ENCODE data around the gene UNC5A. TPM values are rescaled to one million over a fixed set of nuclear protein-coding genes. Genes with fewer than 3 reads are reported as not detected.

The UNC5A gene
- total RNA-seq, 2 experiments from 2014 or later: not detected

DNA sequence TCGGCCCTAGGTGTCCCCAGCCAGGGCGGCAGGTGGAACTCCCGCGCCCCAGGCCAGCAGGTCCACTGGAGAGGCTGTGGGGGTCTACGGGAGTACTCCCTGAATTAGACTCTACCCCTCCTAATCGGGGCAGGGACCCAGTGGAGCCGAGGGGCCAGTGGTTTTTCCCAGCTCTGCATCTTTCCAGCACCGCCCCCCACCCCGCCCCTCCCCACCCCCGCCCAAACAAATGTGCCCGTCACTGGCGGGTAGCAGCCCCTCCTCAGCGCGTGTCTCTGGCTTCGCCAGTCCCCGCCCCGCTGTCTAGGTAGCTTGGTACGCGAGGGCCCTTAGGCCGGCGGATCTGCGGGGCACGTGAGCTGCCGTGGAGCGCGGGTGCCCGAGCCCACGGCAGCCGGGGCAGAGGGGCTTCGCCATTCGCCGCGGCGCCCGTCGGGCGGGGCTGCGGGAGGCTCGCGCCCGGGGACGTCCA lies 7.0 kb downstream of the UNC5A start:
- Mint-ChIP-seq H3K9me3 (ENCODE audit: low read depth) (no peaks in the 10 kb centered on the region), H3K4me3 (no peak overlapping the region), H3K27ac (no peak overlapping the region), H3K36me3 (ENCODE audit: low read depth) (no peaks in the 10 kb centered on the region), H3K27me3 (peaks cover 57% of the 10 kb centered on the region), H3K4me1 (peaks cover 5% of the 10 kb centered on the region)
- ChIA-PET POLR2A (no interaction called here), CTCF (no interaction called here)
- intact Hi-C loops (cut with DNase I, micrococcal nuclease): no loop called here
- DNase-seq: peak; percentile 19
- peak; percentile 5 for ATAC-seq

DNA sequence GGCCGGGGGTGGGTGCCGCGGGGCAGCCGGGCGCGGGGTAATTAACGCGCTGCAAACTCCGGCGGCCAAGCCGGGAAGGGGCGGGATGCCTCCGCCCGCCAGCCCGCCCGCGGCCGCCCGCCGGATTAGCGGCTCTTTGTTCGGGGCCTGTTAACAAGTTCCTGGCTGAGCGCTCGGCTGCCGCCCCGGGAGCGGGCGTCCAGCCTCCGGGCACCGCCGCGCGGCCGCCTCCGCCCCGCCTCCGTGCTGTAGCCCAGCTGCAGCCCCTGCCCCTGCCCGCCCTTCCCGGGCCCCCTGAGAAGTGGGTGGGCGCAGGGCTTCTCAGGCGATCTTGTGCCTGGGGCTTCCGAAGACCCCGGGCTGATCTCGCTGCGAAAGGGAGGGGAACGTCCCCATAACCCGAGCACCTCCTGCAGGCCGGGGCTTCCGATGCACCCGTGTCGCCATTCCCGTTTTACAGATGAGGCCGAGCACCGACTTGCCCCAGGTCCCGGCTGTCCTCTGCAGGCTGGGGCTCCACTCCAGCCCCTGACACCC lies 7.5 kb downstream of the UNC5A start:
- peaks cover 5% of the 10 kb centered on the region for H3K4me1 Mint-ChIP-seq
- H3K4me3 Mint-ChIP-seq: no peak overlapping the region
- ChIA-PET POLR2A (no interaction called here), CTCF (interaction anchor here (0.8 kb wide), 1 partner anchor 152 kb away, joined by 3 read pairs; no protein-coding TSS in a partner anchor)
- H3K27ac Mint-ChIP-seq: no peak overlapping the region
- DNase-seq (peak; percentile 53), ATAC-seq (peak; percentile 54)
- intact Hi-C loops (cut with DNase I, micrococcal nuclease): no loop called here
- H3K36me3 Mint-ChIP-seq (ENCODE audit: low read depth): no peaks in the 10 kb centered on the region
- peaks cover 60% of the 10 kb centered on the region for H3K27me3 Mint-ChIP-seq
- no peaks in the 10 kb centered on the region for H3K9me3 Mint-ChIP-seq (ENCODE audit: low read depth)

DNA sequence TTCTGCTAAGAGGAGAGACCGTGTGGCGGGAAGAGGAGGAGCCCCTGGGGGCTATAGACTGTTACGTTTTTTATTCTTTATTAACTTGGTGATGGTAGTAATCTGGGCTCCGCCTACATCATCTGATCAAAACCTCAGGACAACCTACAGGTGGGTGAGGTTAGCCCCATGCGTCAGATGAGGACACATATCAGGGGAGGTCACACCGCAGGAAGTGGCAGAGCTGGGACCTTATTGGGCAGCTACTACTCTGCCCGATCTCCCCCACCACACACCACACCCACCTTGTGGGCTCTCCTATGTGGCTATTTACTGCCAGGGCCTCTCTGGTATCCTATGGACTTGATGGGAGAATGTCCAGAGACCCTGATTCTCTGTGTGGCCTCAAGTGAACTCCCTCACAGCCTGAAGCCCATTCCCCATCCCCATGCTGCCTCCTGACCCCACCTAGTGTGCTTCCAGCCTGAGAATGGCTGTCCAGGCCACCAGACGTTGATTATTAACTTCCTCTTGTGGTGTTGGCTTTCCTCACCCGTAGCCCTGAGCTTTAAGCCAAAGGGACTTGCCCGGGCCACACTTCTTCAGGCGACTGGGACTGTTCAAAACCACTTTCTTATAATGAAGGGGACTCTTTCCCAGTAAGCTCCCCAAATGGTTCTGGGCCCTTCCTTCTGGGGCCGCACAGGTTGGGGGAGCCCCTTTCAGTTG lies 8.2 kb downstream of the UNC5A start:
- CTCF ChIA-PET: interaction anchor here (0.7 to 1.0 kb wide), 4 partner anchors 52 to 158 kb away, joined by 3 to 6 read pairs (median 3); no protein-coding TSS in a partner anchor
- POLR2A ChIA-PET: no interaction called here
- DNase-seq: peak; percentile 31

DNA sequence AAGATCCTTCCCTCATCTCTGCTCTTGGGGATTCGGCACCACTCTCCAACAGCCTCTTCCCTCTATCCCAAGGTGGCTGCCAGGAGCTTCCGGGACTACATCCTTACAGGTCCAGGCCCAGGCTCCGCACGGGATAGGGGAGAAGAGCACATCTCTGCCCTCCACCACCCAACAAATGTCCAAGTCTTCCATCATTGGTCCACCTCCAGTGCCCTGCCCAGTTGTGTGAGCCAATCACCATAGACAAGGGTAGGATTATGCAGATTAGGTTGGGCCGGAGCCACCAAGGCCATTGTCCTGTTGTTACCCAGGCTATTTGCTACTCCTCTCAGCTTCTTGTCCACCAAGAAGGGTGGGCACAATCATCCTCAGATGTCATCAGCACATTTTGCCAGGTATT lies 9.1 kb downstream of the UNC5A start:
- POLR2A ChIA-PET: no interaction called here
- intact Hi-C loops (cut with DNase I, micrococcal nuclease): no loop called here
- no peak for DNase-seq
- H3K27ac Mint-ChIP-seq: no peak overlapping the region
- no peak for ATAC-seq
- H3K27me3 Mint-ChIP-seq: peaks cover 53% of the 10 kb centered on the region
- peaks cover 5% of the 10 kb centered on the region for H3K4me1 Mint-ChIP-seq
- CTCF ChIA-PET: interaction anchor here (1.0 kb wide), 1 partner anchor 103 kb away, joined by 3 read pairs; no protein-coding TSS in a partner anchor
- H3K9me3 Mint-ChIP-seq (ENCODE audit: low read depth): no peaks in the 10 kb centered on the region
- H3K36me3 Mint-ChIP-seq (ENCODE audit: low read depth): no peaks in the 10 kb centered on the region
- H3K4me3 Mint-ChIP-seq: no peak overlapping the region

More for the DNA sequence above, 8.2 kb downstream of the UNC5A start:
- Mint-ChIP-seq H3K4me3 (no peak overlapping the region), H3K9me3 (ENCODE audit: low read depth) (no peaks in the 10 kb centered on the region), H3K4me1 (peaks cover 5% of the 10 kb centered on the region), H3K27me3 (peaks cover 55% of the 10 kb centered on the region), H3K36me3 (ENCODE audit: low read depth) (no peaks in the 10 kb centered on the region), H3K27ac (no peak overlapping the region)
- intact Hi-C loops (cut with DNase I, micrococcal nuclease): no loop called here
- ATAC-seq: peak; percentile 59

DNA sequence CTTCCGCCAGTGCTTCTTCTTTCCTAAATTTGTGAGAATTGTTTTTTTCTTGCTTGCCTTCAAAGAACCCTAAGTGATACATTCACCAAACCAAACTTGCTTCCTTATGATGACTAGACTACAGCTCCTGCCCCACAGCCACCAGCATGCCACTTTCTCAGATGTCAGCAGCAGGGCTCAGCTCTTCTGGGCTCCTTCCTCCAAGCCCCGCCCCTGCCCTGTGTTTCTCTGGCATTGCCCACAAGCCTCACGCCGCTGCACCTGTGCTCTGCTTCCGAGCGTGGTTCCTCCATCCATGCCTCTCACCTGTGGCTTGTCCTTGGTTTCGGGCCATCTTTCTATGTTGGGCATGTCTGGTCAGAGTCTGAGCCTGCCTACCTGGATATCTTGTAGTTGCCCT lies 10.6 kb downstream of the UNC5A start:
- ATAC-seq: no peak
- no peak for DNase-seq
- no peaks in the 10 kb centered on the region for H3K36me3 Mint-ChIP-seq (ENCODE audit: low read depth)
- intact Hi-C loops (cut with DNase I, micrococcal nuclease): no loop called here
- ChIA-PET POLR2A (no interaction called here), CTCF (interaction anchor here (0.9 kb wide), 1 partner anchor 15 kb away, joined by 3 read pairs; no protein-coding TSS in a partner anchor)
- no peak overlapping the region for H3K27ac Mint-ChIP-seq
- H3K27me3 Mint-ChIP-seq: peaks cover 44% of the 10 kb centered on the region
- H3K4me3 Mint-ChIP-seq: no peak overlapping the region
- H3K9me3 Mint-ChIP-seq (ENCODE audit: low read depth): no peaks in the 10 kb centered on the region
- H3K4me1 Mint-ChIP-seq: peaks cover 5% of the 10 kb centered on the region

DNA sequence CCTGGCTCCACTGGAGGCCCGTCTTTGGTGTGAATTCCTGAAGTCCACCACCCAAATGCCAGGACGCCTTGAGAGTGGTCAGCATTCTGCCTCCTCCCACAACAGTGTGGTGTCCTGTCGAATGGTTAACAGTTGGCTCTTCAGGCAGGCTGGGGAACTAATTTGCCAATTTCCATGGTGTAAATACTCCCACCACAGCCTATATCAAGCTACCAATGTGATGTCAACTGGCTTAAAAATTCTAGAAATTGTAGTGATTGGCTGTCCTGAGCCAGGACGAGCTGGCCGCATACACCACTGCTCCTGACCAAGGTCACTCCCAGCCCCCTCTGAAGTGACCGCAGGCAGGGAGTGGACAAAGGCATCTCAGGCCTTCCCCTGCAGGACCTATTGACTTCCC lies 11.1 kb downstream of the UNC5A start:
- no peak overlapping the region for H3K4me3 Mint-ChIP-seq
- no peaks in the 10 kb centered on the region for H3K9me3 Mint-ChIP-seq (ENCODE audit: low read depth)
- H3K4me1 Mint-ChIP-seq: peaks cover 5% of the 10 kb centered on the region
- no peak for DNase-seq
- H3K27ac Mint-ChIP-seq: no peak overlapping the region
- CTCF ChIA-PET: interaction anchor here (1.2 kb wide), 1 partner anchor 161 kb away, joined by 4 read pairs; no protein-coding TSS in a partner anchor
- ATAC-seq: no peak
- intact Hi-C loops (cut with DNase I, micrococcal nuclease): no loop called here
- peaks cover 40% of the 10 kb centered on the region for H3K27me3 Mint-ChIP-seq
- H3K36me3 Mint-ChIP-seq (ENCODE audit: low read depth): no peaks in the 10 kb centered on the region
- POLR2A ChIA-PET: no interaction called here

DNA sequence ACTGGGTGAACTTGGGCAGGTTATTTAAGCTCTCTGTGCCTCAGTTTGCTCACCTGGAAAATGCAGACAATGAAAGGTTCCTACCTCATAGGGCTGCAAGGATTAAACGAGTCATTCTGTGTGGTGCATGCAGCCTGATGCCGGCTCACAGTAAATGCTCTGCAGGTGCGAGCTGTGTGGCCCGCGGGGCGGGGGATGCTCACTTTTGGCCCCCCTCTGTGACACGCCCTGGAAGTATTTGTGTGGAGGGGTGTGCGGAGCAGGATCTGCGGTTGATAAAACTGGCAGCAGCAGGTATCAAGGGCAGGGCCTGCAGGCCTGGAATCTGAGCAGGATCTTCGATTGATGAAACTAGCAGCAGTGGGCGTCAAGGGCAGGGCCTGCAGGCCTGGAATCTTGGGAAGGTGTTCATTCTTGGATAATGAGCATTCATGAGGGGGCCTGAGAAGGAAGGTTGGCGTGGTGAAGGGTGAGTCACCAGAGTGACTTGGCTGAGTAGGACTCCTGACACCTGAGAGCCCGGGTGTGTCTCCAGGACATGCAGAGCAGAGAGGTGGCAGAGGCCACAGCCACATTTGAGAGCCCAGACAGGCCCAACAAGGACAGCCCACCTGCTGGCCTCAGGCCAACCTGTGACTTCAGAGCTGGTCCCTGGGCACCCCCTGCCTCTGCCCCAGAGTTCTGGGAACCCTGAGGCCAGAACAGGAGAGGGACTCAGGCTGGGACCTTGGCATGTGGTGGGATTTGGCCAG lies 11.9 kb downstream of the UNC5A start:
- H3K4me3 Mint-ChIP-seq: no peak overlapping the region
- ChIA-PET POLR2A (no interaction called here), CTCF (interaction anchor here (1.2 kb wide), 1 partner anchor 161 kb away, joined by 4 read pairs; no protein-coding TSS in a partner anchor)
- H3K27me3 Mint-ChIP-seq: peaks cover 35% of the 10 kb centered on the region
- DNase-seq (no peak), ATAC-seq (no peak)
- H3K27ac Mint-ChIP-seq: no peak overlapping the region
- peaks cover 5% of the 10 kb centered on the region for H3K4me1 Mint-ChIP-seq
- no peaks in the 10 kb centered on the region for H3K9me3 Mint-ChIP-seq (ENCODE audit: low read depth)
- no peaks in the 10 kb centered on the region for H3K36me3 Mint-ChIP-seq (ENCODE audit: low read depth)
- intact Hi-C loops (cut with DNase I, micrococcal nuclease): no loop called here

DNA sequence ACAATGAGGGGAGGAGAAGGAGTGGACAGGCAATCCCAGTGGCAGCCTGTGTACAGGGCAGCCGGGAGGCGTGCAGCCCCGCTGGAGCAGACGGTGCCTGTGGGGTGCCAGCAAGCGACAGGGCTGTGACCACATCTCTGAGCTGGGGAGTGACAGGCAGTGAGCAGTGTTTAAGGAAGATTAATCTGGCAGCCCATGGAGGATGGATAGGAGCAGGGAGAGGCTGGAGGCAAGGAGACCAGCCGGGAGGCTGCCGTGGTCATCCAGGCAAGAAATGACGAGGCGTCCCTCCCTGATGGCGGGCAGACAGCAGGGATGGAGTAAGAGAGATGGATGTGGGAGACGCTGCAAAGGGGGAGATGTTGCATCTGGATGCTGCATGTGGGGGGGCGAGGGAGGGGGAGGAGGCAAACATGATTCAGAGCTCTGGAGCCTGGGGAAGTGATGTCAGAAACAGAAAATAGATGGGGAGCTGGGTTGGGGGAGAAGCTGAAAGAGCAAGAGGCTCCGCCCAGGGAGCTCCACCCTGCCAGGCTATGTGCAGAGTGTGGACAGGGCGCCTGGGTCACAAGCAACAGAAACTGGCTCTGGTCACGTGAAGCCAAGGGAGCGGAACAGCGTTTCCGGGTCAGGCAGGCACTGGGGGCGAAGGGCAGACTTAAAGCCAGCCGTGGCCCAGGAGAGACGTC lies 12.6 kb downstream of the UNC5A start:
- ChIA-PET CTCF (no interaction called here), POLR2A (no interaction called here)
- Mint-ChIP-seq H3K4me3 (no peak overlapping the region), H3K4me1 (peaks cover 5% of the 10 kb centered on the region), H3K9me3 (ENCODE audit: low read depth) (no peaks in the 10 kb centered on the region), H3K36me3 (ENCODE audit: low read depth) (no peaks in the 10 kb centered on the region), H3K27ac (no peak overlapping the region), H3K27me3 (peaks cover 35% of the 10 kb centered on the region)
- intact Hi-C loops (cut with DNase I, micrococcal nuclease): no loop called here
- ATAC-seq (no peak), DNase-seq (no peak)

DNA sequence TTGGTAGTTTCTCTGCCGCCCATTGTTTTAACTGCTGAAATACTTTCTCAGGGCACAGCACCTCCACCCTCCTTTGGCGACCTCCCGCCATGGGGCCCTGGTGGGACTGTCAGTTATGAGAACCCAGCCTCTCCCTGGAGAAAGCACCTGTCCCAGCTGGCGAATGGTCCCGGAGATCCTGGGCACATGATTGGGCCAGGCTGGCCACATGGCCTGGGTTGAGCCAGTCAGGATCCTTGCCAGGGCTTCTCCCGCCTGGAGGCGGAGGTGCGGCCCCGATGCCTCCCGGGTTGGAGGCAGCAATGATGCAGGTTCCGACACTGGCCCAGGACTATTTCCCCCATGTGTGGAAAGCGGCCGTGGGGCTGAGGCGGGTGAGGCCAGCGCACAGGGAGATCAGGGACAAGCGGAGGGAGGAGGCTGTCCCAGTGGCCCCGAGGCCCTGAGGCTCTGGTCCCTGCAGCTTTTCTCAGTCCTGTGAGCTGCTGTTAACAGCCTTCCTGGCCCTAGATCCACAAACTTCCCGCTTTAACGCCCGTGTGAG lies 13.6 kb downstream of the UNC5A start:
- Mint-ChIP-seq H3K27ac (no peak overlapping the region), H3K9me3 (ENCODE audit: low read depth) (no peaks in the 10 kb centered on the region), H3K4me1 (no peaks in the 10 kb centered on the region), H3K27me3 (peaks cover 26% of the 10 kb centered on the region), H3K4me3 (no peak overlapping the region), H3K36me3 (ENCODE audit: low read depth) (no peaks in the 10 kb centered on the region)
- DNase-seq: no peak
- ATAC-seq: no peak
- ChIA-PET CTCF (no interaction called here), POLR2A (no interaction called here)
- intact Hi-C loops (cut with DNase I, micrococcal nuclease): no loop called here

DNA sequence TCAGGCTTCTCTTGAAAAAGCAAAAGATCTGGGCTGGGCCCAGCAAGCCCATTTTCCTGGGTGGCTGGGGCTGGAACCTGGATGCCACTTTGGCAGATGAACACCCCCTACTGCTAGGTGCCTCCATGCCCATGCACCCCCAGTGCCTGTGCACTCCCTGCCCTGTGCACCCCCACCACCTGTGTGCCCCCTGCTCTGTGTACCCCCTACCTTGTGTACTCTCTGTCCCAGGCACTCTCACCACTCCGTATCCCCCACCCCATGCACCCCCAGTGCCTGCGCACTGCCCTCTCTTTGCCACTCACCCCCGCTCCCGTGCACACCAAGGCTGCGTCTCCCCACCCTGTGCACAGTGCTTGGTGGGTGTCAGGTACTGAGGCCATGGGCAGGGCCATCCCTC lies 14.2 kb downstream of the UNC5A start:
- Mint-ChIP-seq H3K36me3 (ENCODE audit: low read depth) (no peaks in the 10 kb centered on the region), H3K9me3 (ENCODE audit: low read depth) (no peaks in the 10 kb centered on the region), H3K27me3 (peaks cover 19% of the 10 kb centered on the region), H3K4me1 (no peaks in the 10 kb centered on the region), H3K4me3 (no peak overlapping the region), H3K27ac (no peak overlapping the region)
- intact Hi-C loops (cut with DNase I, micrococcal nuclease): no loop called here
- ATAC-seq: no peak
- ChIA-PET POLR2A (interaction anchor here (0.7 kb wide), 1 partner anchor 1389 kb away, joined by 3 read pairs; no protein-coding TSS in a partner anchor), CTCF (no interaction called here)
- DNase-seq: no peak

DNA sequence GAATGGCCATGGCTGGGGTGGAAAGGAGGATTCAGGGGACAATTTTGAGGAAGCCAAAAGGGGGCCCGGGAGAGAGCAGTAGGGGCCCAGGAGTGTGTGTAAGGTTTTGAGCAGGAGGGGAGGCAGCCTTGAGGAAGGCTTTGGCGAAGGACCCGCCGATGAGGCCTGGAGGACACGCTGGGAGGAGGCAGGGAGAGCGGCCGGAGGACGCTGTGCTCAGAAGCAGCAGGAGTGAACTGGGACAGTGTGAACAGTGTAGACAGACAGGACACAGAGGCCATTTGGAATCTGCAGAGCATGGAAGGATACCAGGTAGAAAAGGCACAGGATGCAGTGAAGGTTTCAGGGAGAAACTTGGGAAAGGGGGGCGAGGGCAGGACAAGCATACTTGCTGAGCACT lies 14.9 kb downstream of the UNC5A start:
- Mint-ChIP-seq H3K4me1 (no peaks in the 10 kb centered on the region), H3K36me3 (ENCODE audit: low read depth) (no peaks in the 10 kb centered on the region), H3K9me3 (ENCODE audit: low read depth) (no peaks in the 10 kb centered on the region), H3K27me3 (peaks cover 18% of the 10 kb centered on the region), H3K27ac (no peak overlapping the region), H3K4me3 (no peak overlapping the region)
- no peak for ATAC-seq
- CTCF ChIA-PET: no interaction called here
- intact Hi-C loops (cut with DNase I, micrococcal nuclease): no loop called here
- POLR2A ChIA-PET: interaction anchor here (0.7 kb wide), 2 partner anchors 169 to 1388 kb away, joined by 3 read pairs; no protein-coding TSS in a partner anchor
- no peak for DNase-seq
